Panc1 (cell line): Measurements from ENCODE around the gene GRID2. TPM values are rescaled to one million over a fixed set of nuclear protein-coding genes. Genes with fewer than 3 reads are reported as not detected.

Experiments used
- ATAC-seq: fragments of 200-7000 bp; cut with Tn5 transposase; 2 replicates; pipeline ENCODE4 v1.9.1; 2020; ENCODE audit warnings: mild to moderate bottlenecking, moderate library complexity
- BruUV-seq: library from RNA; stranded (reverse); fragments of 400-500 nt; replicated peaks from 2 replicates; lab custom pipeline; 2021; lab: Mats Ljungman, UMichigan
- CTCF ChIA-PET: fragments of 300-600 bp; sonication (Branson Sonifier 250); formaldehyde crosslinking; loops from one replicate; lab custom pipeline; 2022; ENCODE audit warnings: antibody characterized with exemption; lab: Charles Lee
- POLR2A ChIA-PET: fragments of 300-600 bp; sonication (Branson Sonifier 250); formaldehyde crosslinking; loops from one replicate; lab custom pipeline; 2022; ENCODE audit warnings: antibody characterized with exemption; lab: Charles Lee
- DNase-seq: peaks from one replicate; pipeline ENCODE4 v3.0.0-alpha.2; 2010; ENCODE audit warnings: low read depth, low spot score
- H3K27ac ChIP-seq: 2 replicates; pipeline ENCODE4 v1.5.1; 2011; ENCODE audit warnings: mild to moderate bottlenecking, low read length, inconsistent platforms
- H3K27me3 ChIP-seq: fragments of 200-500 bp; sonication (Bioruptor generic); 2 replicates; pipeline ENCODE4 v1.6.0; 2014; ENCODE audit warnings: low read length, inconsistent platforms; ENCODE audit not compliant: control insufficient read depth, insufficient read depth
- H3K36me3 ChIP-seq: fragments of 200-500 bp; sonication (Bioruptor generic); 2 replicates; pipeline ENCODE4 v1.5.1; 2014; ENCODE audit warnings: inconsistent platforms, mild to moderate bottlenecking, low read length, moderate library complexity; ENCODE audit not compliant: control insufficient read depth, insufficient read depth
- H3K4me1 ChIP-seq: 2 replicates; pipeline ENCODE4 v1.5.1; 2011; ENCODE audit warnings: inconsistent platforms, mild to moderate bottlenecking, low read length, moderate library complexity; ENCODE audit not compliant: control insufficient read depth, insufficient read depth
- H3K4me3 ChIP-seq, 2 experiments: 2 replicates each; pipeline ENCODE4 v1.5.1; 2011 to 2012; ENCODE audit warnings: low read depth in 2 of 2, low read length in 2 of 2, mild to moderate bottlenecking in 2 of 2, inconsistent platforms in 1 of 2, moderate library complexity in 1 of 2
- H3K9me3 ChIP-seq: fragments of 200-500 bp; sonication (Bioruptor generic); 2 replicates; pipeline ENCODE4 v1.5.1; 2014; ENCODE audit warnings: low read depth, mild to moderate bottlenecking, inconsistent platforms, low read length, moderate library complexity; ENCODE audit not compliant: control insufficient read depth, insufficient read depth
- POLR2AphosphoS5 ChIP-seq: IDR thresholded peaks from 2 replicates; pipeline ENCODE4 v1.6.1; 2012; ENCODE audit warnings: mild to moderate bottlenecking, low read depth, low read length, moderate library complexity
- REST ChIP-seq, 2 experiments: IDR thresholded peaks; 2 replicates each; pipeline ENCODE4 v1.6.1; 2011 to 2012; ENCODE audit warnings: low read depth in 2 of 2, control low read depth in 1 of 2, low read length in 1 of 2, mild to moderate bottlenecking in 1 of 2, moderate library complexity in 1 of 2; ENCODE audit not compliant: insufficient read depth in 1 of 2
- SIN3A ChIP-seq: IDR thresholded peaks from 2 replicates; pipeline ENCODE4 v1.6.1; 2012; ENCODE audit warnings: low read depth, mild to moderate bottlenecking, low read length, moderate library complexity, borderline replicate concordance; ENCODE audit not compliant: insufficient read depth
- TCF7L2 ChIP-seq: IDR thresholded peaks from 2 replicates; pipeline ENCODE4 v1.6.1; 2011; ENCODE audit warnings: mild to moderate bottlenecking, low read depth, low read length, inconsistent platforms
- in situ Hi-C: cut with HindIII; loops from 2 replicates; pipeline ENCODE4 v1.10.0; 2016; ENCODE audit warnings: low sequenced_read_pairs, low pct_unique_long_range_greater_than_20kb
- intact Hi-C: fragments of 100-400 bp; cut with micrococcal nuclease; formaldehyde crosslinking; loops from one replicate; pipeline ENCODE4 v1.10.0; 2022; ENCODE audit not compliant: unreplicated experiment
- total RNA-seq: library from RNA; stranded (reverse); gene quantifications from one replicate; pipeline ENCODE4 v1.2.1, GENCODE V29; 2021; ENCODE audit not compliant: unreplicated experiment
- TF ChIP-seq, protein P1 (sequence below): fragments of 450-650 bp; IDR thresholded peaks from 2 replicates; pipeline ENCODE4 v1.5.1; 2017; ENCODE audit warnings: mild to moderate bottlenecking

GRID2 gene
- total RNA-seq, 1 experiment from 2014 or later, result 0.08 TPM

- no TSS peak for BruUV-seq
Observed at GRCh38 chr4:93645120-93645519, 1341.4 kb downstream of the GRID2 start.

DNA sequence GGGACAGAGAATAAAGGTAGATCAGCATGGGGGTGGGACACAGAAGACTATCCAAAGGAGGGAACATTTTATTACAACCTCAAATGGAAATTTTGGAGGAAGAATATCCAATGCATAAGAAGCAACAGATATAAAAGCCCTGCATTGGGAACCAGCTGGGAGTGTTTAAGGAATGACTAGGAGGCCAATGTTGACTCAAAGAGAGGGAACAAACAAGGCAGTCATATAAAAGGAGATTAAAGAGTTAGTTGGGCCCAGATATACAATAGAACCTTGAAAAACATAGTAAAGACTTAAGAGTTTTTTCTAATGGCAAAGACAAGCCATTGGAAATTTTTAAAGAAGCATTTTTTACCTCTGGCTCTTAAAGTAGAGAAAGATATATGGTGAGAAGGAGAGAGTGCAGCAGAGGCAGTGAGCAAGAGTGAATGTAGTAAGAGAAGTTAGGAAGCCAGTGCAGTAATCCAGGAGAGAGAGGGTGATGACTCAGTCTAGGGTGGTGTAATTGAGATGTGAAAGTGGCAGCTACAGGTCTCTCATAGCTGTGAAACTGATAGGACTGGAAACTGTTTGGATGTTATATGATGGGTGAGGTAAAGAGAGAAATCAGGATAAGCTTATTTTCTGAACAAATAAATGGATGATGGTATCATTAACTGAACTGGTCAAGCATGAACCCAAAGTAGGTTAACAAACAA, 1342.6 kb downstream of the GRID2 start:
- Histone ChIP-seq H3K27ac (no peak overlapping the region), H3K4me1 (no peaks in the 10 kb centered on the region), H3K4me3 (no peak overlapping the region), H3K36me3 (no peaks in the 10 kb centered on the region), H3K27me3 (no peaks in the 10 kb centered on the region), H3K9me3 (no peaks in the 10 kb centered on the region)
- no peak for ATAC-seq
- intact Hi-C loops, result no loop called here
- TF ChIP-seq, protein P1, sequence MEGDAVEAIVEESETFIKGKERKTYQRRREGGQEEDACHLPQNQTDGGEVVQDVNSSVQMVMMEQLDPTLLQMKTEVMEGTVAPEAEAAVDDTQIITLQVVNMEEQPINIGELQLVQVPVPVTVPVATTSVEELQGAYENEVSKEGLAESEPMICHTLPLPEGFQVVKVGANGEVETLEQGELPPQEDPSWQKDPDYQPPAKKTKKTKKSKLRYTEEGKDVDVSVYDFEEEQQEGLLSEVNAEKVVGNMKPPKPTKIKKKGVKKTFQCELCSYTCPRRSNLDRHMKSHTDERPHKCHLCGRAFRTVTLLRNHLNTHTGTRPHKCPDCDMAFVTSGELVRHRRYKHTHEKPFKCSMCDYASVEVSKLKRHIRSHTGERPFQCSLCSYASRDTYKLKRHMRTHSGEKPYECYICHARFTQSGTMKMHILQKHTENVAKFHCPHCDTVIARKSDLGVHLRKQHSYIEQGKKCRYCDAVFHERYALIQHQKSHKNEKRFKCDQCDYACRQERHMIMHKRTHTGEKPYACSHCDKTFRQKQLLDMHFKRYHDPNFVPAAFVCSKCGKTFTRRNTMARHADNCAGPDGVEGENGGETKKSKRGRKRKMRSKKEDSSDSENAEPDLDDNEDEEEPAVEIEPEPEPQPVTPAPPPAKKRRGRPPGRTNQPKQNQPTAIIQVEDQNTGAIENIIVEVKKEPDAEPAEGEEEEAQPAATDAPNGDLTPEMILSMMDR, result no peak
- POLR2A ChIA-PET, result no interaction called here
- in situ Hi-C loops, result no loop called here
- CTCF ChIA-PET, result no interaction called here
- DNase-seq, result no peak
- BruUV-seq, result no TSS peak

More at GRCh38 chr4:93645120-93645519, 1341.4 kb downstream of the GRID2 start:
- Histone ChIP-seq H3K4me1 (no peaks in the 10 kb centered on the region), H3K9me3 (no peaks in the 10 kb centered on the region), H3K4me3 (no peak overlapping the region), H3K27ac (no peak overlapping the region), H3K27me3 (no peaks in the 10 kb centered on the region), H3K36me3 (no peaks in the 10 kb centered on the region)
- CTCF ChIA-PET, result no interaction called here
- DNase-seq (no peak), ATAC-seq (no peak)
- intact Hi-C loops (no loop called here), in situ Hi-C loops (no loop called here)
- POLR2A ChIA-PET, result no interaction called here
- TF ChIP-seq SIN3A, result no peak
- TF ChIP-seq, protein P1, result no peak
- no peak for TF ChIP-seq TCF7L2
- no peak for TF ChIP-seq REST (IDR thresholded peaks at IDR 0.05; ENCODE audit: insufficient read depth in 1 of 2, low read depth in 2 of 2, low read length in 1 of 2)
- no peak for TF ChIP-seq POLR2AphosphoS5
